ENCODE data around the gene UTY. TPM values are rescaled to one million over a fixed set of nuclear protein-coding genes. Genes with fewer than 3 reads are reported as not detected.

UTY gene
- total RNA-seq = 10 to 100 TPM in 1 of 2 donors, not detected in 1; 26.1 TPM
- 15.9 TPM for polyA plus RNA-seq (2013, experiment 1 of 2)
- 14.4 TPM for polyA plus RNA-seq (2013, experiment 2 of 2)
- long read RNA-seq, experiment 1, partial matches to known transcripts = 0 of 4 reads
- long read RNA-seq, experiment 1, other reads (novel, unspliced or antisense) = 4 of 4 reads
- long read RNA-seq, experiment 2, full-length matches to known transcripts = 2 of 32 reads
- long read RNA-seq, experiment 2, partial matches to known transcripts = 9 of 32 reads
- long read RNA-seq, experiment 2, other reads (novel, unspliced or antisense) = 21 of 32 reads
- long read RNA-seq, experiment 3 = 0 reads
- long read RNA-seq, experiment 4, partial matches to known transcripts = 1 of 6 reads
- long read RNA-seq, experiment 4, other reads (novel, unspliced or antisense) = 2 of 6 reads

DNA sequence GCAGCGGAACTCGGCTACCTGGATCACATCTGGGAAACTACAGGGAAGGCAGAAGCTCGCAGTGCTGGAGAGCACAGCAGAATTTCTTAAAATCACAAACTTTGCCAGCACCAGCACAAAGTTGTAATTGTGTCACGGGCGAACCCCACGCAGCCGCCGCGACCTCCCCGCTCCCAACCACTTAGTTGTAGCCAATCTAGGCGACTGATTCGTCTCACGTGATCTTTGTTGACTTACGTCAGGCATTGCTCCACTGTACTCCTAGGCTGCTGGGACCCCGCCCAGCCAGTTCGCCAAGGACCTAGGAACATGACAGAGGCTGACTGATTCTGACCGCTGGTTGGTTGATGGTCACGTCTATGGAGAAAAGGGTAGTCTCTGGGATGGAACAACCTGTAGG, at the start of gene UTY:
Gene UTY, minus strand, starts transcription at position 206 of the 400 bp plus-strand sequence. CDS start 368 bp downstream, outside the sequence.
- H3K9me3 Mint-ChIP-seq = no peaks in the 10 kb centered on the region
- H3K4me1 Mint-ChIP-seq = no peaks in the 10 kb centered on the region
- Histone ChIP-seq H3K9me3 (ENCODE audit: control insufficient read depth, low read length) (no peaks in the 10 kb centered on the region), H3K9ac (ENCODE audit: extremely low read depth, low read length, poor library complexity, severe bottlenecking) (peak within 1 kb of the TSS; percentile 99), H3K27ac (ENCODE audit: low read depth, low read length) (peak within 1 kb of the TSS; percentile 87), H3K27me3 (ENCODE audit: control insufficient read depth, insufficient read depth, low read length, poor library complexity, severe bottlenecking) (no peaks in the 10 kb centered on the region), H3K4me1 (ENCODE audit: control insufficient read depth, insufficient read depth, low read length) (no peaks in the 10 kb centered on the region), H3K36me3 (ENCODE audit: control insufficient read depth, insufficient read depth, low read length) (peaks cover 10% of the 10 kb centered on the region), H3K4me3 (ENCODE audit: low read length) (peak within 1 kb of the TSS; percentile 98)
- no peak for DNase-seq
- no peak within 1 kb of the TSS for H3K27ac Mint-ChIP-seq
- H3K4me3 Mint-ChIP-seq = no peak within 1 kb of the TSS
- TF ChIP-seq, protein P1, sequence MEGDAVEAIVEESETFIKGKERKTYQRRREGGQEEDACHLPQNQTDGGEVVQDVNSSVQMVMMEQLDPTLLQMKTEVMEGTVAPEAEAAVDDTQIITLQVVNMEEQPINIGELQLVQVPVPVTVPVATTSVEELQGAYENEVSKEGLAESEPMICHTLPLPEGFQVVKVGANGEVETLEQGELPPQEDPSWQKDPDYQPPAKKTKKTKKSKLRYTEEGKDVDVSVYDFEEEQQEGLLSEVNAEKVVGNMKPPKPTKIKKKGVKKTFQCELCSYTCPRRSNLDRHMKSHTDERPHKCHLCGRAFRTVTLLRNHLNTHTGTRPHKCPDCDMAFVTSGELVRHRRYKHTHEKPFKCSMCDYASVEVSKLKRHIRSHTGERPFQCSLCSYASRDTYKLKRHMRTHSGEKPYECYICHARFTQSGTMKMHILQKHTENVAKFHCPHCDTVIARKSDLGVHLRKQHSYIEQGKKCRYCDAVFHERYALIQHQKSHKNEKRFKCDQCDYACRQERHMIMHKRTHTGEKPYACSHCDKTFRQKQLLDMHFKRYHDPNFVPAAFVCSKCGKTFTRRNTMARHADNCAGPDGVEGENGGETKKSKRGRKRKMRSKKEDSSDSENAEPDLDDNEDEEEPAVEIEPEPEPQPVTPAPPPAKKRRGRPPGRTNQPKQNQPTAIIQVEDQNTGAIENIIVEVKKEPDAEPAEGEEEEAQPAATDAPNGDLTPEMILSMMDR (conservative IDR thresholded peaks at IDR 0.05) = no peak
- H3K27me3 Mint-ChIP-seq (ENCODE audit: insufficient read depth) = no peaks in the 10 kb centered on the region
- no peaks in the 10 kb centered on the region for H3K36me3 Mint-ChIP-seq (ENCODE audit: low read depth)
- 0% methylated on average over 1 to 18 of the region's 18 CpGs for WGBS, 2 experiments (ENCODE audit: insufficient coverage in 1 of 2, insufficient read length in 1 of 2)

- Histone ChIP-seq H3K9me3 (ENCODE audit: control insufficient read depth, low read length) (no peaks in the 10 kb centered on the region), H3K27me3 (ENCODE audit: control insufficient read depth, insufficient read depth, low read length, poor library complexity, severe bottlenecking) (no peaks in the 10 kb centered on the region), H3K27ac (ENCODE audit: low read depth, low read length) (no peak overlapping the region), H3K4me3 (ENCODE audit: low read length) (no peak overlapping the region), H3K4me1 (ENCODE audit: control insufficient read depth, insufficient read depth, low read length) (no peaks in the 10 kb centered on the region), H3K36me3 (ENCODE audit: control insufficient read depth, insufficient read depth, low read length) (no peaks in the 10 kb centered on the region), H3K9ac (ENCODE audit: extremely low read depth, low read length, poor library complexity, severe bottlenecking) (no peak overlapping the region)
- DNase-seq = no peak
- TF ChIP-seq, protein P1 (conservative IDR thresholded peaks at IDR 0.05) = no peak
- Mint-ChIP-seq H3K4me3 (no peak overlapping the region), H3K4me1 (no peaks in the 10 kb centered on the region), H3K9me3 (no peaks in the 10 kb centered on the region), H3K27me3 (ENCODE audit: insufficient read depth) (no peaks in the 10 kb centered on the region), H3K27ac (no peak overlapping the region), H3K36me3 (ENCODE audit: low read depth) (no peaks in the 10 kb centered on the region)
- no CpG with 5 or more reads among the region's 1 CpG for WGBS, 2 experiments (ENCODE audit: insufficient coverage in 1 of 2, insufficient read length in 1 of 2)
These were observed 40.6 kb upstream of the UTY start for GRCh38 chrY:13520474-13520873.

GRCh38 chrY:13501215-13501614, 21.4 kb upstream of the UTY start:
- DNase-seq = no peak
- H3K36me3 ChIP-seq (ENCODE audit: control insufficient read depth, insufficient read depth, low read length) = no peaks in the 10 kb centered on the region
- Mint-ChIP-seq H3K4me1 (no peaks in the 10 kb centered on the region), H3K27ac (no peak overlapping the region), H3K27me3 (ENCODE audit: insufficient read depth) (no peaks in the 10 kb centered on the region), H3K9me3 (no peaks in the 10 kb centered on the region), H3K36me3 (ENCODE audit: low read depth) (no peaks in the 10 kb centered on the region), H3K4me3 (no peak overlapping the region)
- no peak overlapping the region for H3K27ac ChIP-seq (ENCODE audit: low read depth, low read length)
- no peak overlapping the region for H3K4me3 ChIP-seq (ENCODE audit: low read length)
- peaks cover 29% of the 10 kb centered on the region for H3K27me3 ChIP-seq (ENCODE audit: control insufficient read depth, insufficient read depth, low read length, poor library complexity, severe bottlenecking)
- H3K9ac ChIP-seq (ENCODE audit: extremely low read depth, low read length, poor library complexity, severe bottlenecking) = no peak overlapping the region
- TF ChIP-seq, protein P1 (conservative IDR thresholded peaks at IDR 0.05) = no peak
- H3K4me1 ChIP-seq (ENCODE audit: control insufficient read depth, insufficient read depth, low read length) = no peaks in the 10 kb centered on the region
- no peaks in the 10 kb centered on the region for H3K9me3 ChIP-seq (ENCODE audit: control insufficient read depth, low read length)
- WGBS, 2 experiments (ENCODE audit: insufficient coverage in 1 of 2, insufficient read length in 1 of 2) = 81% methylated on average over 1 of the region's 1 CpG; no CpG with 5 or more reads in 1 of the 2 experiments

Data from endodermal cell (in vitro differentiated cells).